HepG2 (cell line): ENCODE measurements around the gene KIAA0040. TPM values are rescaled to one million over a fixed set of nuclear protein-coding genes. Genes with fewer than 3 reads are reported as not detected.

ENCODE experiments used
- ATAC-seq: fragments of 200-7000 bp; cut with Tn5 transposase; 3 replicates; pipeline ENCODE4 v1.9.1; 2020; ENCODE audit warnings: mild to moderate bottlenecking, moderate library complexity
- BruUV-seq: library from RNA; stranded (reverse); fragments of 400-500 nt; replicated peaks from 2 replicates; lab custom pipeline; 2021; lab: Mats Ljungman, UMichigan
- CTCF ChIA-PET: fragments of 300-600 bp; formaldehyde crosslinking; extraction: SDS; loops from one replicate; lab custom pipeline; 2021; ENCODE audit warnings: low total read pairs, inconsistent platforms, low intra/inter-chr PET ratio; lab: Yijun Ruan, JAX
- POLR2A ChIA-PET: fragments of 350-600 bp; sonication (Branson Sonifier 250); formaldehyde crosslinking; loops from one replicate; lab custom pipeline; 2020; ENCODE audit warnings: antibody characterized with exemption, inconsistent platforms; lab: Yijun Ruan, JAX
- DNase-seq: peaks from one replicate; pipeline ENCODE4 v3.0.0-alpha.2; 2015; ENCODE audit warnings: low spot score
- FAIRE-seq: peaks from 3 replicates; lab custom pipeline; 2011; peaks lifted over from hg19 to GRCh38; lab: Jason Lieb, UNC
- H2AFZ ChIP-seq: one replicate; pipeline ENCODE4 v1.6.1; 2011; ENCODE audit warnings: low read length, inconsistent platforms
- H3K27ac ChIP-seq: fragments of 300-600 bp; 3 replicates; pipeline ENCODE4 v1.8.0; 2011; ENCODE audit warnings: mixed run types, mild to moderate bottlenecking, mixed read lengths, low read length, inconsistent platforms; ENCODE audit not compliant: insufficient read depth; ENCODE audit errors: extremely low read length
- H3K27me3 ChIP-seq, 2 experiments: fragments of 200-600 bp in 1 of 2; 2 replicates in 1 of 2; 3 replicates in 1 of 2; pipeline versions ENCODE4 v1.6.0 to v1.8.0; 2011; ENCODE audit warnings: low read length in 2 of 2, mild to moderate bottlenecking in 2 of 2, moderate library complexity in 2 of 2, inconsistent platforms in 1 of 2; ENCODE audit not compliant: insufficient read depth in 2 of 2, control insufficient read depth in 1 of 2
- H3K36me3 ChIP-seq, 2 experiments: fragments of 200-600 bp in 1 of 2; replicated peaks in 1 of 2; 2 replicates in 1 of 2; 3 replicates in 1 of 2; pipeline versions ENCODE4 v1.5.1 to v1.8.0; 2011; ENCODE audit warnings: low read length in 2 of 2, inconsistent platforms in 1 of 2; ENCODE audit not compliant: insufficient read depth in 2 of 2, control insufficient read depth in 1 of 2
- H3K4me1 ChIP-seq: 2 replicates; pipeline ENCODE4 v1.5.1; 2012; ENCODE audit warnings: low read length, inconsistent platforms; ENCODE audit not compliant: insufficient read depth
- H3K4me2 ChIP-seq: 2 replicates; pipeline ENCODE4 v1.6.0; 2011; ENCODE audit warnings: low read depth, low read length, inconsistent platforms
- H3K4me3 ChIP-seq, 3 experiments: fragments of 200-600 bp in 1 of 3; sonication (generic), shearing (Covaris generic) in 1 of 3; replicated peaks in 1 of 3; 2 replicates each; pipeline ENCODE4 v1.5.1; 2011 to 2016; ENCODE audit warnings: low read length in 3 of 3, inconsistent platforms in 2 of 3, low read depth in 2 of 3, mild to moderate bottlenecking in 2 of 3, control low read depth in 1 of 3, mixed read lengths in 1 of 3; ENCODE audit not compliant: insufficient read depth in 1 of 3
- H3K79me2 ChIP-seq: one replicate; pipeline ENCODE4 v1.6.1; 2011; ENCODE audit warnings: low read length, inconsistent platforms; ENCODE audit not compliant: insufficient read depth
- H3K9ac ChIP-seq: 2 replicates; pipeline ENCODE4 v1.6.0; 2011; ENCODE audit warnings: mild to moderate bottlenecking, low read depth, low read length, inconsistent platforms; ENCODE audit not compliant: insufficient read depth
- H3K9me3 ChIP-seq: 2 replicates; pipeline ENCODE4 v1.5.1; 2012; ENCODE audit warnings: mild to moderate bottlenecking, low read length
- H4K20me1 ChIP-seq: 2 replicates; pipeline ENCODE4 v1.6.0; 2011; ENCODE audit warnings: inconsistent platforms, mild to moderate bottlenecking, low read length, moderate library complexity; ENCODE audit not compliant: insufficient read depth
- EHMT2 ChIP-seq: fragments of 200-600 bp; sonication (generic); IDR thresholded peaks from 2 replicates; pipeline ENCODE4 v1.7.0; 2017; ENCODE audit warnings: antibody characterized with exemption, low read depth, low read length, borderline replicate concordance
- KLF9 ChIP-seq: IDR thresholded peaks from 2 replicates; pipeline ENCODE4 v1.6.1; 2016; ENCODE audit warnings: low read depth
- ZNF207 ChIP-seq: fragments of 450-650 bp; IDR thresholded peaks from 2 replicates; pipeline ENCODE4 v1.6.1; 2016; ENCODE audit warnings: antibody characterized with exemption, borderline replicate concordance
- ZNF263 ChIP-seq: sonication (generic); formaldehyde crosslinking; IDR thresholded peaks from 2 replicates; pipeline ENCODE4 v1.4.0; 2020; ENCODE audit warnings: missing genetic modification reagents
- ZNF619 ChIP-seq: sonication (generic); formaldehyde crosslinking; IDR thresholded peaks from 2 replicates; pipeline ENCODE4 v1.4.0; 2020; ENCODE audit warnings: mild to moderate bottlenecking, missing genetic modification reagents
- WGBS: methylation state at CpG from one replicate; pipeline ENCODE4 v1.1.6; 2017; ENCODE audit warnings: low lambda C conversion rate; 5-methylcytosine and 5-hydroxymethylcytosine counted together
- in situ Hi-C: cut with HindIII; loops from 2 replicates; pipeline ENCODE4 v1.10.0; 2017; ENCODE audit warnings: low pct_unique_long_range_greater_than_20kb; ENCODE audit not compliant: extremely low pct_ligation_motif_present
- intact Hi-C: fragments of 100-400 bp; cut with micrococcal nuclease; formaldehyde crosslinking; loops from one replicate; pipeline ENCODE4 v1.10.0; 2022; ENCODE audit not compliant: unreplicated experiment
- polyA plus RNA-seq, 8 experiments: library from polyadenylated mRNA; depleted of rRNA in 3 of 8; stranded (reverse) in 7 of 8; unstranded in 1 of 8; fragments of >200 nt; fragmentation: Illumina TruSeq in 4 of 8; extraction: Trizol in 4 of 8; gene quantifications; 2 replicates each; pipeline versions ENCODE4 v1.2.1 to v1.2.3, GENCODE V29; 2011 to 2016; ENCODE audit warnings: low read depth in 4 of 8, missing spikeins in 1 of 8, mixed read lengths in 1 of 8; ENCODE audit not compliant: insufficient read depth in 1 of 8
- total RNA-seq, 5 experiments: library from RNA; depleted of rRNA; stranded (reverse); fragments of >200 nt; fragmentation: Illumina TruSeq; extraction: Trizol; gene quantifications; 2 replicates each; pipeline ENCODE4 v1.2.3, GENCODE V29; 2016; ENCODE audit warnings: low read depth in 1 of 5
- TF ChIP-seq, protein P1 (sequence below): IDR thresholded peaks from 2 replicates; pipeline ENCODE4 v1.6.1; 2016; ENCODE audit warnings: missing compliant biosample characterization, missing genetic modification reagents, borderline replicate concordance
- TF ChIP-seq, protein P2 (sequence below): sonication (generic); formaldehyde crosslinking; IDR thresholded peaks from 2 replicates; pipeline ENCODE4 v1.9.0; 2022; ENCODE audit warnings: low read depth, missing genetic modification reagents
- TF ChIP-seq, protein P3 (sequence below): sonication (generic); formaldehyde crosslinking; IDR thresholded peaks from 2 replicates; pipeline ENCODE4 v1.5.1; 2020; ENCODE audit warnings: mild to moderate bottlenecking, missing genetic modification reagents, borderline replicate concordance

The KIAA0040 gene
- total and polyA plus RNA-seq, 2 of the 13 experiments (the other 11 are each of a cell fraction or from before 2014, with no cell fraction given), result 0.24 to 0.26 TPM

DNA sequence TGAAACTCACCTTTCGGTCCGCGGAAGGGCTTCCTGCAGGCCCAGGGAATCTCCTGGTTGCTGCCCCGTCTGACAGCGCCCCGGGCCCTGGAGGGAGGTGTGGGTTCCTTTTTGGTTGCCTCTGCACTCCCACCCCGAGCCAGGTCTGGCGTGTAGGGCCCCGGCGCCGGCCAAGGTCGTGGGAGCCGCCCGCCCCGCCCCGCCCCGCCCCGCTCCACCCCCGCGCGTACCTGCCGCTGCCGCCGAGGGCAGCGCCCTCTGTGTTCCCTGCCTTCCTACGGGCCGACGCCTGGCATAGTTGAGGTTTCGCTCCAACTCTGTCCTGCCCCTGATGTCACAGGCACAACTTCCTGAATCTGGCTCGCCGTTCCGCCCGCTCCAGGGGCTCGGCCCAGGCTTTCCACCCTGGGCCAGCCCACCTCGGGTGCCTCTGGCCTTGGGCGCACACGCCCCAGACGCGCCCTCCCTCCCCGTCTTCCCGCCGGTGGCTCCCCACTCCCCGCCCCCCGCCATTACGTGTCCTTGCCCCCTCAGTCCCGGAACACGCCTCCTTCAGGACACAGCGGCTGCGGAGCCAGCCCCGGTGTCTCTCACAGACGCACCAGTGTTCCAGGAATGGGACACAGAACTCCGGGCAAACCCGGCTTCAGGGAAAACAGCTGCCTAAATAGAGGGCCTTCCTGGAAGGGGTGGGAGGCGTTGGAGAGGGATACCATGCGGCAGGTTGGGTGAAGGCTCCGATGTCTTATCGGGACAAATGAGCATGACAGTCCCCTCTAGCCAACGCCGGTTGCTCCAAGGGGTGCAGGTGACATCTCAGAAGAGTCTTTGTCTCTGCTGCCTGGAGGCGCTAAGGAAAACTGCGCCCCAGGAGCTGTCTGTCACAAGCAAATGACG lies at the start of gene KIAA0040 (continued):
- TF ChIP-seq, protein P1, sequence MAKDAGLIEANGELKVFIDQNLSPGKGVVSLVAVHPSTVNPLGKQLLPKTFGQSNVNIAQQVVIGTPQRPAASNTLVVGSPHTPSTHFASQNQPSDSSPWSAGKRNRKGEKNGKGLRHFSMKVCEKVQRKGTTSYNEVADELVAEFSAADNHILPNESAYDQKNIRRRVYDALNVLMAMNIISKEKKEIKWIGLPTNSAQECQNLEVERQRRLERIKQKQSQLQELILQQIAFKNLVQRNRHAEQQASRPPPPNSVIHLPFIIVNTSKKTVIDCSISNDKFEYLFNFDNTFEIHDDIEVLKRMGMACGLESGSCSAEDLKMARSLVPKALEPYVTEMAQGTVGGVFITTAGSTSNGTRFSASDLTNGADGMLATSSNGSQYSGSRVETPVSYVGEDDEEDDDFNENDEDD (CRISPR knock-in tag), result 0 out of 2 replicates have a peak, but pooled peaks have one; percentile 24
- TF ChIP-seq EHMT2 (no peak), ZNF207 (no peak), ZNF619 (CRISPR knock-in tag) (no peak)

DNA sequence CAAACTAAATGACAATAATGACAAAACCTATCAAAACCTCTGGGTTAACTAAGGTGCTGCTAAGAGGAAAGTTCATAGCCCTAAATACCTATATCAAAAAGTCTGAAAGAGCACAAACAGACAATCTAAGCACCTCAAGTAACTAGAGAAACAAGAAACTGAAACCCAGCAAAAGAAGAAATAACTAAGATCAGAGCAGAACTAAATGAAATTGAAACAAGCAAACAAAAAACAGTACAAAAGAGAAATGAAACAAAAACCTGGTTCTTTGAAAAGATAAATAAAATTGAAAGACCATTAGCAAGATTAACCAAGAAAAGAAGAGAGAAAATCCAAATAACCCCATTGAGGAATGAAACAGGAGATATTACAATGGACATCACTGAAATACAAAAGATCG lies 44.8 kb upstream of the KIAA0040 start:
- BruUV-seq, result no TSS peak
- Histone ChIP-seq H3K4me2 (no peak overlapping the region), H4K20me1 (no peaks in the 10 kb centered on the region), H3K79me2 (no peaks in the 10 kb centered on the region), H2AFZ (no peak overlapping the region), H3K27ac (no peak overlapping the region), H3K36me3 (no peaks in the 10 kb centered on the region), H3K9me3 (no peaks in the 10 kb centered on the region; the same call in 1 of the 2 replicates), H3K9ac (no peak overlapping the region), H3K4me3 (no peak overlapping the region), H3K4me1 (no peaks in the 10 kb centered on the region), H3K27me3 (no peaks in the 10 kb centered on the region)
- 3% methylated on average over 1 of the region's 1 CpG for WGBS
- FAIRE-seq (no peak), ATAC-seq (no peak), DNase-seq (no peak)
- in situ Hi-C loops, result no loop called here
- CTCF ChIA-PET, result no interaction called here
- intact Hi-C loops, result no loop called here
- POLR2A ChIA-PET, result no interaction called here
- TF ChIP-seq, protein P2, sequence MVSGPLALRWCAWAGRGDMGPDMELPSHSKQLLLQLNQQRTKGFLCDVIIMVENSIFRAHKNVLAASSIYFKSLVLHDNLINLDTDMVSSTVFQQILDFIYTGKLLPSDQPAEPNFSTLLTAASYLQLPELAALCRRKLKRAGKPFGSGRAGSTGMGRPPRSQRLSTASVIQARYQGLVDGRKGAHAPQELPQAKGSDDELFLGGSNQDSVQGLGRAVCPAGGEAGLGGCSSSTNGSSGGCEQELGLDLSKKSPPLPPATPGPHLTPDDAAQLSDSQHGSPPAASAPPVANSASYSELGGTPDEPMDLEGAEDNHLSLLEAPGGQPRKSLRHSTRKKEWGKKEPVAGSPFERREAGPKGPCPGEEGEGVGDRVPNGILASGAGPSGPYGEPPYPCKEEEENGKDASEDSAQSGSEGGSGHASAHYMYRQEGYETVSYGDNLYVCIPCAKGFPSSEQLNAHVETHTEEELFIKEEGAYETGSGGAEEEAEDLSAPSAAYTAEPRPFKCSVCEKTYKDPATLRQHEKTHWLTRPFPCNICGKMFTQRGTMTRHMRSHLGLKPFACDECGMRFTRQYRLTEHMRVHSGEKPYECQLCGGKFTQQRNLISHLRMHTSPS (CRISPR knock-in tag), result no peak
- TF ChIP-seq ZNF263 (CRISPR knock-in tag), result no peak
- TF ChIP-seq, protein P3, sequence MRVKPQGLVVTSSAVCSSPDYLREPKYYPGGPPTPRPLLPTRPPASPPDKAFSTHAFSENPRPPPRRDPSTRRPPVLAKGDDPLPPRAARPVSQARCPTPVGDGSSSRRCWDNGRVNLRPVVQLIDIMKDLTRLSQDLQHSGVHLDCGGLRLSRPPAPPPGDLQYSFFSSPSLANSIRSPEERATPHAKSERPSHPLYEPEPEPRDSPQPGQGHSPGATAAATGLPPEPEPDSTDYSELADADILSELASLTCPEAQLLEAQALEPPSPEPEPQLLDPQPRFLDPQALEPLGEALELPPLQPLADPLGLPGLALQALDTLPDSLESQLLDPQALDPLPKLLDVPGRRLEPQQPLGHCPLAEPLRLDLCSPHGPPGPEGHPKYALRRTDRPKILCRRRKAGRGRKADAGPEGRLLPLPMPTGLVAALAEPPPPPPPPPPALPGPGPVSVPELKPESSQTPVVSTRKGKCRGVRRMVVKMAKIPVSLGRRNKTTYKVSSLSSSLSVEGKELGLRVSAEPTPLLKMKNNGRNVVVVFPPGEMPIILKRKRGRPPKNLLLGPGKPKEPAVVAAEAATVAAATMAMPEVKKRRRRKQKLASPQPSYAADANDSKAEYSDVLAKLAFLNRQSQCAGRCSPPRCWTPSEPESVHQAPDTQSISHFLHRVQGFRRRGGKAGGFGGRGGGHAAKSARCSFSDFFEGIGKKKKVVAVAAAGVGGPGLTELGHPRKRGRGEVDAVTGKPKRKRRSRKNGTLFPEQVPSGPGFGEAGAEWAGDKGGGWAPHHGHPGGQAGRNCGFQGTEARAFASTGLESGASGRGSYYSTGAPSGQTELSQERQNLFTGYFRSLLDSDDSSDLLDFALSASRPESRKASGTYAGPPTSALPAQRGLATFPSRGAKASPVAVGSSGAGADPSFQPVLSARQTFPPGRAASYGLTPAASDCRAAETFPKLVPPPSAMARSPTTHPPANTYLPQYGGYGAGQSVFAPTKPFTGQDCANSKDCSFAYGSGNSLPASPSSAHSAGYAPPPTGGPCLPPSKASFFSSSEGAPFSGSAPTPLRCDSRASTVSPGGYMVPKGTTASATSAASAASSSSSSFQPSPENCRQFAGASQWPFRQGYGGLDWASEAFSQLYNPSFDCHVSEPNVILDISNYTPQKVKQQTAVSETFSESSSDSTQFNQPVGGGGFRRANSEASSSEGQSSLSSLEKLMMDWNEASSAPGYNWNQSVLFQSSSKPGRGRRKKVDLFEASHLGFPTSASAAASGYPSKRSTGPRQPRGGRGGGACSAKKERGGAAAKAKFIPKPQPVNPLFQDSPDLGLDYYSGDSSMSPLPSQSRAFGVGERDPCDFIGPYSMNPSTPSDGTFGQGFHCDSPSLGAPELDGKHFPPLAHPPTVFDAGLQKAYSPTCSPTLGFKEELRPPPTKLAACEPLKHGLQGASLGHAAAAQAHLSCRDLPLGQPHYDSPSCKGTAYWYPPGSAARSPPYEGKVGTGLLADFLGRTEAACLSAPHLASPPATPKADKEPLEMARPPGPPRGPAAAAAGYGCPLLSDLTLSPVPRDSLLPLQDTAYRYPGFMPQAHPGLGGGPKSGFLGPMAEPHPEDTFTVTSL (CRISPR knock-in tag), result no peak
- TF ChIP-seq KLF9 (CRISPR knock-in tag), result no peak
